ENCODE results near the gene HSPB1. TPM values are rescaled to one million over a fixed set of nuclear protein-coding genes. Genes with fewer than 3 reads are reported as not detected.
"Not testable (repeated sequence)": the region's sequence is repeated elsewhere in the genome, so short reads cannot be mapped to it uniquely, and the experiment has no call there.

The HSPB1 gene
- total RNA-seq, 1 donor from 2014 or later: 118 TPM

DNA sequence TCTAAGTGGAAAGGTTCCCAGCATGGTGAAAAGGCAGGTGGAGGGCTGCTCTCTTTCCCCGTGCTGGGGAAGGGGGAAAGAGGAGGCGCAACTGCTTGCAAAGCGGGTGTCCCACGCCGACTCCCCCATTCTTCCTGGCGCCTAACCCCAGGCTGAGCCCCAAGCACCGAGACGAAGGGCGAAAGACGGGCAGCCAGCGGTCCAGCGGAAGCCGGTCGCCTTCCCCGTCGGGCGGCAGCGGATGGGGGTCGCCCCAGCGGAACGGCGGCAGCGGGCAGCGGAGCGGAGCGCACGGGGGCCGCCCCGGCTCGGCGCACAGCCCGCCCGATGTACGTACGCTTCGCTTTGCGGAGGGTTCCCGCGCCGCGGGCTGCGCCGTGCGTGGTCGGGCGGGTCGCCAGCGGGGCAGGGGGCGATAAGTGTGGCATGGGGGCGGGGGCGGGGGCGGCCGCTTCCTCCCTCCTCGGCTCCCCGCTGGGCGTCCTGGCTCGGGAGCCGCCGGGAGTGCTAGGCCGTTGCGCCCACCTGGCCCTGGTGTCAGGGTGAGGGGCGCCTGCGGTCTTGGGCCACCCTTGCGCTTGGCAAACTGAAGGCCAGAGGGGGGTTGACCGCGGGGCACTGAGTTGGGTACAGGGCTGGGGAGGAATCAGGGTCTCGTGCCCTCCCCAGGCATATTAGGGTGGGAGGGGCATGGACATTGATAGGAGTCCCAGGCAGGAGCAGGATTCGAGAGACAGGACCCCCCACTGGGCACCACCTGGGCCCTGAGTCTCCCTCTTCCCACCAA is 35.2 kb upstream of the HSPB1 start:
- TF ChIP-seq, protein P1, sequence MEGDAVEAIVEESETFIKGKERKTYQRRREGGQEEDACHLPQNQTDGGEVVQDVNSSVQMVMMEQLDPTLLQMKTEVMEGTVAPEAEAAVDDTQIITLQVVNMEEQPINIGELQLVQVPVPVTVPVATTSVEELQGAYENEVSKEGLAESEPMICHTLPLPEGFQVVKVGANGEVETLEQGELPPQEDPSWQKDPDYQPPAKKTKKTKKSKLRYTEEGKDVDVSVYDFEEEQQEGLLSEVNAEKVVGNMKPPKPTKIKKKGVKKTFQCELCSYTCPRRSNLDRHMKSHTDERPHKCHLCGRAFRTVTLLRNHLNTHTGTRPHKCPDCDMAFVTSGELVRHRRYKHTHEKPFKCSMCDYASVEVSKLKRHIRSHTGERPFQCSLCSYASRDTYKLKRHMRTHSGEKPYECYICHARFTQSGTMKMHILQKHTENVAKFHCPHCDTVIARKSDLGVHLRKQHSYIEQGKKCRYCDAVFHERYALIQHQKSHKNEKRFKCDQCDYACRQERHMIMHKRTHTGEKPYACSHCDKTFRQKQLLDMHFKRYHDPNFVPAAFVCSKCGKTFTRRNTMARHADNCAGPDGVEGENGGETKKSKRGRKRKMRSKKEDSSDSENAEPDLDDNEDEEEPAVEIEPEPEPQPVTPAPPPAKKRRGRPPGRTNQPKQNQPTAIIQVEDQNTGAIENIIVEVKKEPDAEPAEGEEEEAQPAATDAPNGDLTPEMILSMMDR (IDR thresholded peaks at IDR 0.05; ENCODE audit: unreplicated experiment): no peak
- peak overlapping the region; percentile 37 for H3K4me3 Mint-ChIP-seq (ENCODE audit: low read depth)
- peaks cover 46% of the 10 kb centered on the region for H3K27me3 Mint-ChIP-seq
- no peaks in the 10 kb centered on the region for H3K9me3 Mint-ChIP-seq (ENCODE audit: low read depth)
- H3K27ac Mint-ChIP-seq: no peak overlapping the region
- no peaks in the 10 kb centered on the region for H3K4me1 Mint-ChIP-seq (ENCODE audit: low read depth)
- no peaks in the 10 kb centered on the region for H3K36me3 Mint-ChIP-seq (ENCODE audit: insufficient read depth)
- no peak for DNase-seq (ENCODE audit: low spot score, unreplicated experiment)

DNA sequence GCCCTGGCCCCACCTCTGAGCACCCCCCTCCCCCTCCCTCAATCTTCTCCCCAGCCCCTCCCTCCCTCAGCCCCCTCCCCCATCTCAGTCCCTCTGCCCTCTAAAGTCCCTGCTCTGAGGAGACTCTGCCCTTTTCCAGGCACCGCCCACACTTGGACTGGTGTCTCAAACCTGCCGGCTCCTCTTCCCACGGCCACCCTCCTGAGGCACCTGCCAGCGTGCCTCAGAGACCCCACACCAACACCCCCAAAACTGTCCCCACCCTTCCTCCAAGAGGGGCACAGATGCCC is 34.6 kb upstream of the HSPB1 start:
- peaks cover 48% of the 10 kb centered on the region for H3K27me3 Mint-ChIP-seq
- DNase-seq (ENCODE audit: low spot score, unreplicated experiment): no peak
- no peak overlapping the region for H3K27ac Mint-ChIP-seq
- peaks cover under 1% of the 10 kb centered on the region for H3K4me1 Mint-ChIP-seq (ENCODE audit: low read depth)
- no peaks in the 10 kb centered on the region for H3K36me3 Mint-ChIP-seq (ENCODE audit: insufficient read depth)
- no peak overlapping the region for H3K4me3 Mint-ChIP-seq (ENCODE audit: low read depth)
- H3K9me3 Mint-ChIP-seq (ENCODE audit: low read depth): no peaks in the 10 kb centered on the region
- TF ChIP-seq, protein P1 (IDR thresholded peaks at IDR 0.05; ENCODE audit: unreplicated experiment): no peak

DNA sequence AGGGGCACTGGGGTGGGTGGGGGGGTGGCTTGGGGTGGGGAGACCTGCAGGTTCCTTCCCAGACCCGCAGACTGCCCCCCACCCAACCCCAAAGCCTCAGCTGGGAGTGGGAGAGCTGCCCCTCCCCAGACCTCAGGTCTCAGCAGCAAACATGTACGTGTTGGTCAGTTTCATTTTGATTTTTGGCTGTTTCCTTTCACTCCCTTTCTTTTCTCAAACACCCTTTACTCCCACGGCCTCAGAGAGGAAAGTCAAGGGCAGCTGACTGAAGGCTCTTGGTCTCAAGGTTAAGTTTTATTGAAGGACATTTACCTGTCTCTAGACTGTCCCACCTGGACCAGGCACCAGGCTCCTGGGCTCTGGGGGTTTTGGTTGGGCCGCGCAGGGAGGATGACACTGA is 34.1 kb upstream of the HSPB1 start:
- Mint-ChIP-seq H3K27ac (no peak overlapping the region), H3K4me3 (ENCODE audit: low read depth) (no peak overlapping the region), H3K36me3 (ENCODE audit: insufficient read depth) (no peaks in the 10 kb centered on the region), H3K9me3 (ENCODE audit: low read depth) (no peaks in the 10 kb centered on the region), H3K4me1 (ENCODE audit: low read depth) (peaks cover 5% of the 10 kb centered on the region), H3K27me3 (peaks cover 49% of the 10 kb centered on the region)
- no peak for DNase-seq (ENCODE audit: low spot score, unreplicated experiment)
- TF ChIP-seq, protein P1 (IDR thresholded peaks at IDR 0.05; ENCODE audit: unreplicated experiment): no peak

DNA sequence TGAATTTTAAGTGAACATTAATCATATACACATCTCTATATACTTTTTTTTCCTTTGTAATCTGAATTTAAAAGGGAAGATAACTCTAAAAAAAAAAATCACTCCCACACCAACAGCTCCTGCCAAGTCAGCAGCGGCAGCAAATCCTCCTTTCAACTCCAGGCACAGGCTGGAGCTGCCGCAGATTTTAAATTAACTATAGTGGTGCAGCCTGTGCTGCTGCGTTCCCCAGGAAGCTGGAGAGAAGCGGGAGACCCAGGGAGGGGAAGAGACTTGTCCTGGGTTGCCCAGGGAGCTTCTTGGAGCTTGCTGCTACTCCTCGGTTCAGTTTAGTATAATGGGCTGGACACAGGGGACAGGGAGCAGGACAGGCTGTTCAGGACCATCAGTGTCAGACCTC is 32.6 kb upstream of the HSPB1 start:
- TF ChIP-seq, protein P1 (IDR thresholded peaks at IDR 0.05; ENCODE audit: unreplicated experiment): no peak
- H3K9me3 Mint-ChIP-seq (ENCODE audit: low read depth): no peaks in the 10 kb centered on the region
- no peak overlapping the region for H3K4me3 Mint-ChIP-seq (ENCODE audit: low read depth)
- H3K27ac Mint-ChIP-seq: no peak overlapping the region
- no peaks in the 10 kb centered on the region for H3K36me3 Mint-ChIP-seq (ENCODE audit: insufficient read depth)
- no peak for DNase-seq (ENCODE audit: low spot score, unreplicated experiment)
- H3K4me1 Mint-ChIP-seq (ENCODE audit: low read depth): peaks cover 7% of the 10 kb centered on the region
- H3K27me3 Mint-ChIP-seq: peaks cover 59% of the 10 kb centered on the region

DNA sequence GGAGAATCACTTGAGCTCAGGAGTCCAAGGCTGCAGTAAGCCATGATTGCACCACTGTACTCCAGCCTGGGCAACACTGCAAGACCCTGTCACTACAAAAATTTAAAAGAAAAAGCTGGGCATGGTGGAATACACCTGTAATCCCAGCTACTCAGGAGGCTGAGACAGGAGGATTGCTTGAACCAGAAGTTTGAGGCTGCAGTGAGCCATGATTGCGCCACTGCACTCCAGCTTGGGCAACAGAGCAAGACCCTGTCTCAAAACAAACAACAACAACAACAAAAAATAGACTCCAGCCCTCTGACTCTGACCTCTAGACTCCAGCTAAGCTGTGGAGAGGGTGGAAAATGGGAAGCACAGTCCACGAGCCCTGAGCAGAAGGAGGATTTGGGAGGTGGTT is 31.1 kb upstream of the HSPB1 start:
- H3K27me3 Mint-ChIP-seq: peaks cover 67% of the 10 kb centered on the region
- not testable (repeated sequence) for H3K4me1 Mint-ChIP-seq (ENCODE audit: low read depth)

DNA sequence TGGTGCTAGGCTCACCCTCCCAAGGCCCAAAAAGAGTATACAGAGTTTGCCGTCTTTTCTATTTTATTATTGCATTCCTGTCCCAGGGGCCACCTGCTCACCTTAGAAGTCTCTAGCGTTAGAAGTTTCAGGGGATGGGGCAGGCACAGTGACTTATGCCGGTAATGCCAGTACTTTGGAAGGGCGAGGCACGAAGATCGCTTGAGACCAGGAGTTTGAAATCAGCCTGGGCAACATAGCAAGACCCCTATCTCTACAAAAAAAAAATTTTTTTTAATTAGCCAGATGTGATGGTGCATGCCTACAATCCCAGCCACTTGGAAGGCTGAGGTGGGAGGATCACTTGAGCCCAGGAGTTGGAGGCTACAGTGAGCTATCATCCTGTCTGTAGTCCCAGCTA is 30.3 kb upstream of the HSPB1 start:
- H3K9me3 Mint-ChIP-seq (ENCODE audit: low read depth): no peaks in the 10 kb centered on the region
- TF ChIP-seq, protein P1 (IDR thresholded peaks at IDR 0.05; ENCODE audit: unreplicated experiment): no peak
- H3K36me3 Mint-ChIP-seq (ENCODE audit: insufficient read depth): no peaks in the 10 kb centered on the region
- no peak overlapping the region for H3K27ac Mint-ChIP-seq
- H3K27me3 Mint-ChIP-seq: peaks cover 66% of the 10 kb centered on the region
- no peak for DNase-seq (ENCODE audit: low spot score, unreplicated experiment)
- H3K4me1 Mint-ChIP-seq (ENCODE audit: low read depth): peaks cover 7% of the 10 kb centered on the region
- no peak overlapping the region for H3K4me3 Mint-ChIP-seq (ENCODE audit: low read depth)

More for the DNA sequence above, 31.1 kb upstream of the HSPB1 start:
- DNase-seq (ENCODE audit: low spot score, unreplicated experiment); H3K9me3 Mint-ChIP-seq (ENCODE audit: low read depth); H3K27ac Mint-ChIP-seq; H3K4me3 Mint-ChIP-seq (ENCODE audit: low read depth); H3K36me3 Mint-ChIP-seq (ENCODE audit: insufficient read depth): not testable (repeated sequence)
